ENCODE data around the gene GRAMD4.

GRAMD4 gene

DNA sequence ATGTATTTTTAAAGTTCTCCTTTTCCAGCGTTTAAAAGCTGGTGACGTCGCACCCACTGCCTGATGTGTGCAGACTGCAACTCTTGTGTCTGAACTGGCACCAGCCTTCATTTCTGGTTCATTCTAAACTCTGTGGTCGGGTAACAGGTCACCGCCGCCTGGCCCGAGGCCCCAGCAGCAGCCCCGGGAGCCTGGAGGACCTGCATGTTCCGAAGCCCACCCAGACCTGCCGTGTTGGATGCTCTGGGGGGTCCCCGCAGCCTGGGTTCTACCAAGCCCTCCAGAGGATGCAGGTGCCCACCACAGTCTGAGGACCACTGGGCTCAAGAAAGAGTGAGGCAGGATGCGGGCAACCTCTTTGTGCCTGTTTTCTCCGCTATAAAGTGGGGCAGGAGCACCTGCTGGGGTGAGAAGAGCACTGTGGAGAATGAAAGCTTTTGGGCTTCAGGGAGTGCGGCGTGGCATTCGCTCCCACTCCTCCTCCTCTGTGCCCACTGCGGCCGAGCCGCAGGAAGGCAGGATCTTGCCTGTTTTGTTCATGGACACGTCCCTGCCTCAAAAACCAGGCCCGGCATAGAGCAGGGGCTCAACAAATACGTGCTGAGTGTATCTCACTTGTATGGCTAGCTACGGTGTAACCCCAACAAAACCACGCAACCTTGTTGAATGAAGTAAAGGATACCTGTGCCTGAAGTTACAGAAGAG lies 77.8 kb downstream of the GRAMD4 start:
- no peak for DNase-seq

DNA sequence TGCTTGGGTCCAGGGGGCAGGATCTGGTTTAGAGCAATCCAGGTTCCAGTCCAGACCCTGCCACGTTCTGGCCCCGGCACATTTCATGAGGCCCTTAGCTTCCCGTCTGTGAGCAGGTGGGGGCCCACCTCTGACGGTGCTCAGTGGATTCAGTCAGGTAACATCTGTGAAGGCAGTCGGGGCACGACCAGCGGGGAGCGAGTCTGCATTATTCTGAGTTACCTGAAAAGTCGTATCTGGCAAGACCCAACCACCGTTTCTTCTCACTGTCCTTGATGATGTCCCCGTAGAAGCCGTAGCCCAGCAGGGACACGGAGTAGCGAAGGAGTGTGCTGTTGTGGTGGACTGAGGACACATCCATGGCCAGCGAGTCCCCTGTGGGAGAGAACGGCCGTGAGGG lies 78.9 kb downstream of the GRAMD4 start:
- no peak for DNase-seq

DNA sequence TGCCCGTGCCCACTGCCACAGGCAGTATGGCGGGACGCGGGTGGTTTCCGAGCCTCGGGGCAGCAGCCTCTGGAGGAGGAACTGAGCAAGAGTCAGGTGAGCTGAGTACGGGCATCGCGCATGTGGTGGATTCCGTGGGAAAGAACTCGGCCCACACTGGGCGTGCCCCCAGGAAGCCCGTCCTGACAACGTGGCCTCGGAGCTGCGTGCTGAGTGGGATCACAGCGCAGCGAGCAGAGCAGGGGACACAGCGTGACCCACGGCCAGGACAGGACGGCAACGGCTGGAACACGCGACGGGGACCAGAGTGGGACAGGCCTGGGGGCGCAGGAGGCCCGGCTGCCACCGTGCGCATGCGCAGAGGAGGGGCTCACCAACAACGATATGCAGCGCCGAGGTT lies 81.1 kb downstream of the GRAMD4 start:
- no peak for DNase-seq

DNA sequence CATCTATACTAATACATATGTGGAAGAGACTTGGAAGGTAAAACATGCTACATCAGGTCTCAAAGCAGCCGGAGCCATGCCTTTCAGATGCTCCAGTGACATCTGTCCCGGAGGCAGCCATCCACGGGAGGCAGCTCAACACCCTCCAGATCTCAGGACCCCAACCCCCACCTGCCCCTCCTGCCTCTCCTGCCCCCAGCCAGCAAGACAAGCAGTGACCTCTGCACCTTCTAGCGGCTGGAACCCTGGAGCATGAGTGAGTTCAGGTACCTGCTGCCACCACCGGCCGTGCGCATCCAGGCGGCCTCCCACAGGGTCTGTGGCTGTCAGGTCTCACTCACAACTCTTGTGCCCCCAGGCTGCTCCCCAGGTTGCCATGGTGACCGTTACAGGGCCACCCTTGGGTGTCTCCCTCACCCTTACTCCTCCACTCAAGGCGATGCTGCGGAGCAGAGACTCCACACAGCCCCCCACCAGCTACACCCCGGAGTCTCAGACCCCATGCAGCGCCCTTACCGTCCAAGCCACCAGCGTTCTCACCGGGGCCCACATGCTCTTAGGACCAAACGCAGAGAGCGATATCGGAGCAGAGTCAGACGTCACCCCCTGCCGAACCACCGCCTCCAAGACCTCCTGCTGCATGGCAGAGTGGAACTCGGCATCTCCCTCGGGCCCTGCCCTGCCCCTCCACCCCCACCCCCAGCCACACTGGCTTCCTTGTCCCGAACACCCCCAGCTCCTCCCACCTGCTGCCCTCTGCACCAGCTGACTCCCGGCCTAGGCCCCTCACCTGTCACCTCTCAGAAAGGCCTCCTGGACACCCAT lies 83.2 kb downstream of the GRAMD4 start:
- no peak for DNase-seq

DNA sequence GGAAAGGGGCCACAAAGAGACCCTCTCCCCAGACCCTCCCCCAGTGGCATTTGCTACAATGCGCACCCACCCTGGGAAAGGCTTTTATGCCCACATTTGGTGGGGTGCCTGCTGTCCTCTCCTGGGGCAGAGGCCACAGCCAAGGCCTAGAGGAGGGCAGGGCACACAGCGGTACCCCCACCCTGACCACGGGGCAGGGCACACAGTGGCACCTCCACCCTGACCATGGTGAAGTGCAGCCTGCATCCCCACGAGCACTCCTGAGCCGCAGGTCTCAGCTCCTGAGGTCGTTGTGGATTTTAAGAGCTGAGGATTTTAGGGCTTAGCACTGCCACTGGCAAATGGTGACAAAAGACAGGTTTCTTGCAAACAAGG lies 83.8 kb downstream of the GRAMD4 start:
- no peak for DNase-seq

DNA sequence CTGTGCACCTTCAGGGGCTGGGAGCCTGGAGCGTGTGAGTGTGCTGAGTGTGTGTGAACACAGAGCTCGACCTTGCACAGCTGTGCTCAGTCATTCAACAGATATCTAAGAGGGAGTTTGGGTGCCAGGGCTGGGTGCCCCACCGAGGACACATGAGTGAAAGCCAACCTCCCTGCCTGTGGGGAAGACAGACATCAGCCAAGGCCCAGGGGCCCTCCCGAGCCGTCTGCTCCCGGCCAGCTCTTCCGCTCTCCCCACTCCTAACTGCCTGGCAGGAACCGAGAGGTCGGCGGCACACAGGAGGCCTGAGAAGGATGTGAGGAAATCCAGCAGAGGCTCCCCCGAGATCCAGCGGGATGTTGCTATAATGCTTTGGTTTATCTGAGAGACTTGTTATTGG lies 85.9 kb downstream of the GRAMD4 start:
- DNase-seq = no peak

DNA sequence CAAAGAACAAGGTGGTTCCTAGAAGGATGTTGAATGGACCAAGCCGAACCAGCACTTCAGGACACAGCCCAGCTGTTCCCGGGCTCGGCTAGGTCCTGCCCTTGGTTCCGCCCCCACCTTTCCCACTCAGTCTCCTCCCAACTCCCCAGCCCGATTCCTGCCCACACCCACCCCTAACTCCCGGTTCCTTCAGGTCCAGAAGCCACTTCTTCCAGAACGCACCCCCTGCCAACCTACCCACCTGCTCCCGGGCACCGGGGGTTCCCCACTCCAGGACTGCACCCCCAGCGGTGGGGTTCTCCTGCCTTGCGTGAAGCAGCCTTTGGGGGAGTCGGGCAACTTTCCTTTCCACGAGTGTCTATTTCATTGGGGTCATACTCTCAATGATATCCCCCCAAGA lies 87.1 kb downstream of the GRAMD4 start:
- DNase-seq = no peak

DNA sequence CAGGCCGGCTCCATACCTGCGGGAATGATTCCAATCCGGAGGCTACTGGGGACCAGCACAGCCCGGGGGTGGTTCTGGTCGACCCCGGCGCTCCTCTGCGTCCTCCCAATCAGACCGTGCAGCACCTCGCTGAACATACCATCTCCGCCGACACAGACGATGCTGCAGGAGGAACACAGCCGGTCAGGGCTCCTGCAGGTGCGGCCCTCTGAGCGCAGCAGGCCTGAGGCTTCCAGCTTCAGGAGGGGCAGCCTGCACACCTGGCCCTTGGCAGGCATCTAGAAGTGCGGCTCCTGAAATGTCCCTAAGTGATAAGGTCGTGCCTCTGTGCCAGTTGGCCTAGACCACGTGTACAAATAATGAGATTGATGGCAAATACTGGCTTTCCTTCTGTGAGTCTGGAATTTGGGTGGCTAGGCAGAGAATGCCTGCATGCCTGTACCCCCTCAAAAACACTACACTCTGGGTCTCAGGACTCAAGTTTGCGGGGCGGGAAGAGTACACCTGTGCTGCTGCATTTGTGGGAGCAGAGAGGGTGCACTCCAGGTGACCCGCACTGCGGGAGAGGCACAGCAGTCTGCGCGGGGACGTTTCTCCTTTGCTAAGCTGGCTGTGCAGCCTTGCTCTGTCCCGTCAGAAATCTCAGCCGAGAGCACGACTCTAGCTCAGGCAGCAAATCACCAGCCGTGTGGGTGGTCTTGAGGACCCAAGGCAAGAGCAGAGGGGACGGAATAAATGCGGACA lies 87.8 kb downstream of the GRAMD4 start:
- DNase-seq = no peak

DNA sequence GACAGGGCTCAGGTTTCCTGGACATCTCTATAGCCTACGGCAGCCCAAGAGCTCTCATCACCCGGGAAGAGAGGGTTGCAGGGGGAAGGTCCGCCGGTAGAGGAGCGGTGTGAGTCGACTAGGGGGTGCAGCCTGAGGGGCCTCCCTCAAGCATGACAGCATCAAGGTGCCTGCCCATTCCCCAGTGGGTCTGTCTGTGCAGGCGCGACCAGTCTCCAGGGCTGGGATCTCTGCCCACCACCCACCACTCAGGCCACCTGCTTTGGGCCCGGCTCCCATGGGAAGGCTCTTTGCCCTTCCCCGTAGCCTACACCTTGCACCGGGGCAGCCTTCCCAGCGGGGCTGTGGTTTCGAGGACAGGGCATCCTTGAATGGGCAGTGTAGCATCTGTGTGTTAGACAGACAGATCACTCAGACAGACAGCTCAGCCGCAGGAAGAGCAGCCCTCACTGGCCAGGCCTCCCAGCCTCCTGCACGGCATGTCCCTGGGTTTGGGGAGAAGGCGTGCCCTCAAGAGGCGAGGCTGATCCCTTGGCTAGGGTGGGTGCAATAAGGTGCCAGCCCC lies 88.7 kb downstream of the GRAMD4 start:
- DNase-seq = no peak

DNA sequence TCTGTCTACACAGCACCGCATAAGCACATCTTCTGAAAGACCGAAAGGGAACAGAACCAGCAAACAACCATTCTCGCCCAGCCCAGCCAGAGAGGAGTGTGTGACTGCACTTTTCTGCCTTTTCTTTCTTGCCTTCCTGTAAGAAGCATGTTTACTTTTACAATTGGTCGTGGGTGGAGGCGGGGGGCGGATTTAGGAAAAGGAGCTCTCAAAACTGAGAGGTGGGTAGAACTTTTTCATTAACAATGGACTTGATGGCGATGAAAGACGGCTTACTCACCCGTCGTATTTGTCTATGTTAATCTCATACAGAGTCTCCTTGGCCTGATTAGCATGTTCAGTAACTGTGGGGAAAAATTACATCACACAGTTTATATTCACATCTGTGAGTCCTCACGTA lies 90.6 kb downstream of the GRAMD4 start:
- DNase-seq = no peak

DNA sequence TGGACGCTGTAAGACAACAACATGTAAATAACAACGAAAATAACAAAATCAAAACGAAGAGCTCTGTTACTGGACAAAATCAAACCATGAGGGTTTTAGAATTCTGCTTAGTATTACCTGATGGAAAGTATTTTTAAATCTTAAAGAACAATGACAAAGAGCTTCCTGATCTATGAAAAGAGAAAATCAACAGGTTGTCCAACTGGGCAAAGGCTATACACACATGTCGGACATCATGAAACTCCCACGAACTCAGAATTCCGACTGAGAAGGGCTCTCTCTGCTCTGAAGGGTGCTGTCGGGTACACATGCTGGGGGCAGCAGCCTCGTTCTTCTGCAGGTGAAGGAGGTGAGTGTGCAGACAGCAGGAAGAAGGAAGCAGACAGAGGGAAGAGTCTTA lies 92.1 kb downstream of the GRAMD4 start:
- no peak for DNase-seq

DNA sequence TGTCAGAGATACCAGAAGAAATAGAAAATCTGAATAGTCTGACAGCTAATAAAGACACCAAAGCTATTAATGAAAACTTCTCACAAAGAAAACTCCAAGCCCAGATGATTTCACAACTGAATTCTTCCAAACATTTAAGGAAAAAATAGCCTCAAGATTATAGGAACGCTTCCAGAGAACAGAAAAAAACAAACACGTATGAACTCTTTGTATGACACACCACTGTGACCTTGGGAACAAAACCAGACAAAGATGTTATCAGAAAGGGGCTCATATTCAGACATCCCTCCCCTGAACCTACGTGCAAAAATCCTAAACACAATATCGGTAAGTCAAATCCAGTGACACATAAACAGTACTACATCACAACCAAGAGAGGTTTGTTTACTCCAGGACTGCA lies 94.4 kb downstream of the GRAMD4 start:
- DNase-seq = no peak

DNA sequence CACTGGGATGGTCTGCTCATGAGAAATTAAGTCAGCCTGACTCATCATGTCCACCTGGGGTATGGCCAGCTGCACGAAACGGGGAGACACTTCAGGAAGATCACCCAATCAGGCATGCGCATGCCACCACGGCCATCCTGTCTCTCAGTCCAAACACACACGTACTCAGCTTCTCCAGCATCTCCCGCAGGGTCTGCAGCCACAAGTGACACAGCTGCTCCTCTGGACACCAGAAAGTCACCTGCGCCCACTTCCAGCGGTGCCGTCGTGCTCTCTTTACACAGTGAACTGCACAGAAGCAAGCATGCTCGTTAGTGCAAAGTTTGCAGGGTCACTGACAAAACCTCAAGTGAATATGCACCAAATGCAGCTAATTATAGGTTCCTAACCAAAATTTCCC lies 99.7 kb downstream of the GRAMD4 start:
- DNase-seq = no peak

DNA sequence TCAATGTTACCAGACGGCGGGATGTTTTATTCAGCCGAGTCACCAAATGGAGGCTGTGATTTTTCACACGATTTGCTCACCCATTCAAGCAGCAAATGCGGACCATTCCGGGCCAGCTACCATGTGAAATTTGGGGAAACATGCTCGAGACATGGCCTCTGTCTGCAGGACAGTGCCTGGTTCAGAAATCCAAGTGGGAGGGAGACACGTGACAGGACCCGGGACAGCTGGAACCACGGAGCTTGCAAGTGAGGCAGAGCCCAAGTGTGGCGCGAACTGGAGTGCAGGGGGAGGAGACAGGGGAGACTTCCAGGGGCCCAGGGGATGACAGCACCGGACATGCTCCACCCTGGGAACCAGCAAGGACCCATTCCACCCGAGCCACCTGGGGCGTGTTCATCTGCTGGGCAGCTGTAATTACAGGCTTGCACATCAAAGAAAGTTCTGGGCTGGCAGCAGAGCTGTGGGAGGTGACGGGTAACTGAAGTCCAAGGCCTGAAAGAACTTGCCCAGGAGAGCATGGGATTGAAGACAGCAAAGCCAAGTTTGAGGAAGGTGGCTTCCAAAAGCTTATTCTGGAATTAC lies 101.4 kb downstream of the GRAMD4 start:
- DNase-seq = no peak

DNA sequence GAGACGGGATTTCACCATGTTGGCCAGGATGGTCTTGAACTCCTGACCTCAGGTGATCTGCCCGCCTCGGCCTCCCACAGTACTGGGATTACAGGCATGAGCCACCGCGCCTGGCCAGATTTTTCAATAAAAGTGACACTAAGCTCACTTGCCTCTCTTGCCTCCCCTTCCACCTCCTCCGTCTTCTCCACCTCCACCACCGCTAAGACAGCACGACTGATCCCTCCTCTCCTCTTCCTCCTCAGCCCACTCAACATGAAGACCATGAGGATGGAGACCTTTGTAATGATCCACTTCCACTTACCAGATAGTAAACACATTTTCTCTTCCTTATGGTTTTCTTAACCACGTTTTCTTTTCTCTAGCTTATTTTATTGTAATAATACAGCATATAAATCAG lies 103.7 kb downstream of the GRAMD4 start:
- DNase-seq = no peak

DNA sequence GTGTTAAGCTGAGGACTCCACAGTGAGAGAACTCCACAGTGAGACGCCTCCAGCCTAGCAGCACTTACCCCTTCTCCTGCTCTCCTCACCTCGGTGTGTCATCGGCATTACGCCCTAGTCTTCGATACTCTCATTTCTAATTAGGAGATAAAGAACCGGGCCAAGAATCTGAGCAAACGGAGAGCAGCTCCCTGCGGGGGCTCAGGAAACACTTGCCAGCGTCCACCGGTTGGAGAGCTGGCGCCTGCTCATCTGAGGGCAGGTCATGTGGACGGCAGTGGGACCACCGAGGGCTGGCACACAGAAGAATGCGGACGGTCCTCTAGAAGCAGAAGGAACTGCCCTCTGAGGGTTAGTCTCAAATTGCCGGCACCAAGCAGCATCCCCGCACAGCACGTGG lies 104.9 kb downstream of the GRAMD4 start:
- no peak for DNase-seq

DNA sequence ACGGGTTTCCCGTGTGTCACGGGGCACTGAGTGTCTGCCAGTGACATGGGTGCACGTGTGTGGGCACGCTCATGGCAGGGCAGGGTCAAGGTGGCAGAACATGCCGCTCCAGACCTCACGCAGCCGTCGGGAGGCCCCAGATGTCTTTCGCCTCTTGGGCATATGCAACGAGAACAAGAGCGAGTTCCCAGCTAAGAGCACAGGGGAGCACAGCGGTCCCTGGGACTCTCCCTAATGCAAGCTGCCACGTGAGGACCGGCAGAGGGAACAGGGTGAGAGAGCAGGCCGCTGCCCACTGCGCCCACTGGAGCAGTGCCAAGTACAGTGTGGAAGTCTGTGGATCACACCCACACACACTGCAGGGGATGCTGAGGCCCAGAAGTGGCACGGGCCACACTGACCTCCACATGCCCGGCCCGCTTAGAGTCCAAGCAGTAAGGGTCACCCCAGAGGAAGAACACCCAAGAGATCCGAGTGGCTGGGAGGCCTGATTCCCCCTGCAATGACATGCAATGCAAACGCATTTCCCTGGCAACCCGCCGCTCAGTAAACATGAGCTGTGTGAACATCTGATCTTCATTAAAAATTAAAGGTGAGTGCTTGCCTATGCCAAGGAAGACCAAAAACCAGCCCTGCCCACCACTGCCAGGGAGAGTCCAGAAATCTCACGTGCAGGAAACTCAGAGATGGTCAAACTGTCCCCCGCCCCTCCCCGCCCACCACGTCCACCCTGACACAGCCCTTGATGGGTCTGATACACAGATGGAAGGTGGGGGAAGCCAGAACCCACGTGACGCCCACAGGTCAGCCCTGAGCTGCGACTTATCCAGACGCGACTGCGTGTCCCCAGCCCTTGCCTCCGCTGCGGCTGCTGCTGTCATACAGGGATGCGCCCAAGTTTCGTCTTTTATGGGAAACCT lies 106.1 kb downstream of the GRAMD4 start:
- DNase-seq = no peak

DNA sequence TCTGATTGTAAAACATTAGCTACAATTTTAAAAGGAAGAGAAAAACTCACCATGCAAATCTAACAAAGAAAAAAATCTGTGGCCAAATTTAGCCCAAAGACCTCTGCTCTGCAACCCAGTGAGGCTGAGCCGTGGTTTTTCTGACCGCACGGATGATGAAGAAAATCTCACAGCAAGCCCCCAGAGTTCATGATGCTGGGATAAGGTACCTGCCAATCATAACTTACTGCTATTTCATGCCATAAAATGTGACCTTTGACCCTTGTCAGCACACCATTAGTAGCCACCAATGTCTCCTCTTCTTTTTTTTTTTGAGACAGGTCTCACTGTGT lies 106.8 kb downstream of the GRAMD4 start:
- DNase-seq = no peak

DNA sequence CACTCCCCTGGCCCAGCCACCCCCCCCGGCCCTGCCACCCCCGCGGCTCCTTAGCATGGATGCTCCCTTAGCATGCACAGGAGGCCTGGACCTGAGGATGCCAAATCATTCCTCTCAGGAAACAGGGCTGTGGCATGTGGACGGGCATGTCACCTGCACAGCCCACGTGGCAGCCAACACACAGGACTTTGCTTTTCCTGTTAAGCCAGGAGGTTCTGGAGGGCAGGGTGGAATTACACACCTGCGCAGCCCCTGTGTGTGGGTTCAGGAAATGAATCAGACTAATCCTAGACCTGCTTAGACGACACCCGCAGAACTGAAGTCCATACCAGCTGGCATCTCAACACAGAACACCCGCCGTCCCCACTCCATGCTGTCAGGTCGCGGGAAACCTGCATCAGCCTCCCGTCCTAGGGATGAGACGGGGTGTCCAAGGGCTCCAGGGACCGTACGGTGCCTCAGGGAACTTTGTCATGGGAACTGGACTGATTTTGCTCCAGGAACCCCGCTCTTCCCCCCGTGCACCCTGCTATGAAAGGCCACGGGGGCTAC lies 107.7 kb downstream of the GRAMD4 start:
- no peak for DNase-seq

DNA sequence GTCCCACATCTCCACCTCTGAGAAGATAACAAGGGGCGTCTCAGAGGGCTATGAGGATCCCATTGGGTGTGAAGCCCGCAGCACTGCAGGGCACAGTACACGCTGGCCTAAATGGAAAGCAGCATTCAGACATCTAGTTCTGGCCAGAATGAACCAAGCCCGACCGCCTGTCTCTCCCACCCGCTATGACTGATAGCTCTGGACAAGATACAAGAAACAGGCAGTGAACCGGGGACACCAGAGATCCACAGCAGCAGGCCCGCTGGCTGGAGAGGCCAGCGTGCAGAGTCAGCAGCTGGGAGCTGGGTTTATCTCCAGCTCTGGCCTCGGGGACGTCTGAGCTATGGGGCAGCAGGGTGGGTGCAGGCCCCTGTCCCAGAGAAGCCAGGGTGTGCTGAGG lies 108.3 kb downstream of the GRAMD4 start:
- no peak for DNase-seq

Measured in NCI-H1105 treated with DMSO at 0.1 percent for 48 hours (cell line).